B cell (primary cell): ENCODE results near the gene ATXN7L3. TPM values are rescaled to one million over a fixed set of nuclear protein-coding genes. Genes with fewer than 3 reads are reported as not detected.

ENCODE experiments used
- ATAC-seq: fragments of 200-7000 bp; cut with Tn5 transposase; one replicate; pipeline ENCODE4 v1.10.0; 2021; ENCODE audit warnings: low read depth, mild to moderate bottlenecking, moderate number of reproducible peaks, moderate library complexity
- CTCF ChIA-PET: fragments of 350-600 bp; sonication (Branson Sonifier 250); formaldehyde crosslinking; loops from one replicate; lab custom pipeline; 2021; ENCODE audit warnings: antibody characterized with exemption, inconsistent platforms; lab: Charles Lee
- POLR2A ChIA-PET: fragments of 350-600 bp; sonication (Branson Sonifier 250); formaldehyde crosslinking; loops from one replicate; lab custom pipeline; 2021; ENCODE audit warnings: antibody characterized with exemption; lab: Charles Lee
- DNase-seq: peaks from one replicate; pipeline ENCODE4 v3.0.0; 2013
- H2AFZ ChIP-seq: 2 replicates; pipeline ENCODE4 v1.6.1; 2012; ENCODE audit warnings: mild to moderate bottlenecking, low read depth, low read length; ENCODE audit not compliant: insufficient read depth, poor library complexity, severe bottlenecking
- H3K27ac ChIP-seq, 2 donors: 1 replicate in 1 of 2; 2 replicates in 1 of 2; pipeline ENCODE4 v1.5.1; 2012 to 2013; ENCODE audit warnings: low read length in 2 of 2, mild to moderate bottlenecking in 2 of 2, moderate library complexity in 1 of 2
- H3K27me3 ChIP-seq, 4 experiments: fragments of 200-600 bp in 1 of 4; sonication (generic) in 1 of 4; replicated peaks in 1 of 4; 1 replicate in 2 of 4; 2 replicates in 2 of 4; pipeline versions ENCODE4 v1.6.1 to v1.7.0; 2013 to 2016; ENCODE audit warnings: low read length in 3 of 4, mild to moderate bottlenecking in 2 of 4, mixed read lengths in 1 of 4, moderate library complexity in 1 of 4; ENCODE audit not compliant: insufficient read depth in 4 of 4, control insufficient read depth in 3 of 4; ENCODE audit errors: control extremely low read depth in 1 of 4
- H3K36me3 ChIP-seq, 2 experiments: replicated peaks in 1 of 2; 1 replicate in 1 of 2; 2 replicates in 1 of 2; pipeline versions ENCODE4 v1.6.1 to v1.7.1; 2013; ENCODE audit warnings: low read length in 1 of 2; ENCODE audit not compliant: insufficient read depth in 2 of 2, control insufficient read depth in 1 of 2; ENCODE audit errors: control extremely low read depth in 1 of 2, extremely low read depth in 1 of 2
- H3K4me1 ChIP-seq, 2 donors: fragments of 200-600 bp in 1 of 2; sonication (generic) in 1 of 2; 1 replicate in 1 of 2; 2 replicates in 1 of 2; pipeline versions ENCODE4 v1.5.1 to v1.6.1; 2013 to 2017; ENCODE audit warnings: low read length in 2 of 2; ENCODE audit not compliant: control insufficient read depth in 2 of 2, insufficient read depth in 2 of 2
- H3K4me2 ChIP-seq: replicated peaks from 2 replicates; pipeline ENCODE3; 2012; ENCODE audit warnings: mild to moderate bottlenecking, low read depth, low read length; ENCODE audit not compliant: poor library complexity, severe bottlenecking
- H3K4me3 ChIP-seq, 5 experiments: fragments of 200-600 bp in 1 of 5; sonication (generic) in 1 of 5; 1 replicate in 3 of 5; 2 replicates in 2 of 5; pipeline versions ENCODE4 v1.5.1 to v1.7.0; 2011 to 2016; ENCODE audit warnings: low read length in 4 of 5, mild to moderate bottlenecking in 4 of 5, low read depth in 2 of 5, control low read depth in 1 of 5, moderate library complexity in 1 of 5; ENCODE audit not compliant: insufficient read depth in 1 of 5; ENCODE audit errors: control extremely low read depth in 1 of 5, extremely low read depth in 1 of 5
- H3K79me2 ChIP-seq: fragments of 200-600 bp; sonication (generic); one replicate; pipeline ENCODE4 v1.6.0; 2016; ENCODE audit warnings: low read length; ENCODE audit not compliant: control insufficient read depth, insufficient read depth
- H3K9ac ChIP-seq: fragments of 200-600 bp; sonication (generic); 2 replicates; pipeline ENCODE4 v1.6.1; 2017; ENCODE audit warnings: mild to moderate bottlenecking, low read length, moderate library complexity
- H3K9me3 ChIP-seq, 3 donors: one replicate each; pipeline versions ENCODE4 v1.6.1 to v1.7.1; 2013; ENCODE audit warnings: low read length in 2 of 3; ENCODE audit not compliant: control insufficient read depth in 2 of 3, insufficient read depth in 1 of 3; ENCODE audit errors: control extremely low read depth in 1 of 3
- H4K20me1 ChIP-seq: 2 replicates; pipeline ENCODE4 v1.6.0; 2012; ENCODE audit warnings: mild to moderate bottlenecking, low read length; ENCODE audit not compliant: insufficient read depth, control insufficient read depth, poor library complexity, severe bottlenecking
- H3K27ac Mint-ChIP-seq: one replicate; pipeline ENCODE4 v1.8.0; 2021; ENCODE audit warnings: mixed read lengths
- H3K27me3 Mint-ChIP-seq: one replicate; pipeline ENCODE4 v1.8.0; 2021; ENCODE audit warnings: mixed read lengths
- H3K4me1 Mint-ChIP-seq: one replicate; pipeline ENCODE4 v1.8.0; 2021; ENCODE audit warnings: mixed read lengths
- H3K4me3 Mint-ChIP-seq: one replicate; pipeline ENCODE4 v1.8.0; 2021; ENCODE audit warnings: mixed read lengths
- H3K9me3 Mint-ChIP-seq: one replicate; pipeline ENCODE4 v1.8.0; 2022; ENCODE audit warnings: mixed read lengths; ENCODE audit not compliant: insufficient read depth
- EZH2 ChIP-seq: IDR thresholded peaks from 2 replicates; pipeline ENCODE4 v1.6.1; 2012; ENCODE audit warnings: borderline replicate concordance, low read depth, mild to moderate bottlenecking, moderate library complexity, low read length; ENCODE audit not compliant: insufficient read depth, poor library complexity, severe bottlenecking
- WGBS: methylation state at CpG from one replicate; pipeline ENCODE4 v1.1.5; 2013; ENCODE audit warnings: missing lambda C conversion rate; ENCODE audit not compliant: insufficient coverage; 5-methylcytosine and 5-hydroxymethylcytosine counted together
- intact Hi-C: fragments of 100-400 bp; cut with micrococcal nuclease; formaldehyde crosslinking; loops from one replicate; pipeline ENCODE4 v1.10.0; 2022
- polyA plus RNA-seq: library from polyadenylated mRNA; depleted of rRNA; stranded (reverse); fragments of >200 nt; gene quantifications from 2 replicates; pipeline ENCODE4 v1.2.3, GENCODE V29; 2012
- total RNA-seq, 2 donors: library from RNA; stranded (reverse); fragments of 120-200 nt in 1 of 2; gene quantifications; 1 replicate in 1 of 2; 2 replicates in 1 of 2; pipeline versions ENCODE4 v1.2.3 to v1.2.4, GENCODE V29; 2013 to 2022
- TF ChIP-seq, protein P1 (sequence below): fragments of 200-600 bp; IDR thresholded peaks from one replicate; pipeline ENCODE4 v1.8.0; 2022; ENCODE audit warnings: antibody characterized with exemption, mild to moderate bottlenecking

Gene ATXN7L3
- total and polyA plus RNA-seq, 2 donors (not counting 1 experiment from before 2014, with no cell fraction given) = 63.6 to 107 TPM

DNA sequence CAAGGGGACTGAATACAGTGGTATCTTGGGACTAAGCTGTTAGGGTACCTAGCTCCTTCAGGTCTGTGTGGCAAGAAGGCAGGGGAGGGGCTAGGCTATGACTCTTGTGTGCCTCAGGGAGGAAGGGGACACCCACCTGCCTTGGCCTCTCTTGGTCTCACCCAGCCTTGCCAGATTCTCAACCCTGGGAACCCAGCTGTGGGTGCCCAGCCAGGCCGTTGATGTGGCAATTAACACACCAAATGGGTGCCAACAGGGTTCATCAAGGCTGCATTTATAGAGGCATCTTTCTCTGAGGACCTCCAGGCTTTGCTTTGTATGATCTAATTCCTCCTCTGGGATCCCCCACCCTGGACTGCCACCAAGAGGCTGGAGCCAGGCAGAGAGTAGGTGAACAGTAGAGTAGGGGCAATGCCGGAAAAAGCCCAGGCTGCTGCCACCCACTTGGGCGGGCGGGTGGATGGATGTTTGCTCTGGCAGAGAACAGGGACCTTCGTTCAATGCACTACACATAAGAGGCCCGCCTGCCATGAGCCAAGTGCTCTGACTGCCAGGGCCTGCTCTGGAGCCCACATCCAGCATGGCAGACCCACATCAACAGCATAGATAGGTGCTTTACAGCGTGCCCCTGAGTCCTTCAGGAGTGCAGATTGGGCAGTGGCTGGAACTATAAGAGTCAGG, 32.4 kb downstream of the ATXN7L3 start:
- no peaks in the 10 kb centered on the region for H3K27me3 Mint-ChIP-seq
- H3K36me3 ChIP-seq = no peaks in the 10 kb centered on the region
- H3K9ac ChIP-seq = no peak overlapping the region
- no peaks in the 10 kb centered on the region for H3K9me3 ChIP-seq
- POLR2A ChIA-PET = interaction anchor here (0.6 kb wide), 1 partner anchor 25 kb away, joined by 3 read pairs; the partner anchor contains the start of gene HROB
- no peaks in the 10 kb centered on the region for H3K9me3 Mint-ChIP-seq
- H3K4me3 ChIP-seq = no peak overlapping the region
- H3K4me1 ChIP-seq = peaks cover 0 to 13% of the 10 kb centered on the region in 2 donors
- no peaks in the 10 kb centered on the region for H3K27me3 ChIP-seq
- DNase-seq = no peak
- no peaks in the 10 kb centered on the region for H3K79me2 ChIP-seq
- ATAC-seq = no peak
- H3K4me3 Mint-ChIP-seq = no peak overlapping the region
- no peak overlapping the region for H3K27ac Mint-ChIP-seq
- no peak overlapping the region for H3K4me2 ChIP-seq
- intact Hi-C loops = no loop called here
- WGBS = 92% methylated on average over 7 of the region's 7 CpGs
- H4K20me1 ChIP-seq = no peaks in the 10 kb centered on the region
- no peak overlapping the region for H2AFZ ChIP-seq
- H3K27ac ChIP-seq = no peak overlapping the region
- CTCF ChIA-PET = interaction anchor here (1.0 to 2.5 kb wide), 5 partner anchors 8 to 224 kb away, joined by 3 to 34 read pairs (median 4); partner anchors contain the start of gene LSM12
- TF ChIP-seq, protein P1, sequence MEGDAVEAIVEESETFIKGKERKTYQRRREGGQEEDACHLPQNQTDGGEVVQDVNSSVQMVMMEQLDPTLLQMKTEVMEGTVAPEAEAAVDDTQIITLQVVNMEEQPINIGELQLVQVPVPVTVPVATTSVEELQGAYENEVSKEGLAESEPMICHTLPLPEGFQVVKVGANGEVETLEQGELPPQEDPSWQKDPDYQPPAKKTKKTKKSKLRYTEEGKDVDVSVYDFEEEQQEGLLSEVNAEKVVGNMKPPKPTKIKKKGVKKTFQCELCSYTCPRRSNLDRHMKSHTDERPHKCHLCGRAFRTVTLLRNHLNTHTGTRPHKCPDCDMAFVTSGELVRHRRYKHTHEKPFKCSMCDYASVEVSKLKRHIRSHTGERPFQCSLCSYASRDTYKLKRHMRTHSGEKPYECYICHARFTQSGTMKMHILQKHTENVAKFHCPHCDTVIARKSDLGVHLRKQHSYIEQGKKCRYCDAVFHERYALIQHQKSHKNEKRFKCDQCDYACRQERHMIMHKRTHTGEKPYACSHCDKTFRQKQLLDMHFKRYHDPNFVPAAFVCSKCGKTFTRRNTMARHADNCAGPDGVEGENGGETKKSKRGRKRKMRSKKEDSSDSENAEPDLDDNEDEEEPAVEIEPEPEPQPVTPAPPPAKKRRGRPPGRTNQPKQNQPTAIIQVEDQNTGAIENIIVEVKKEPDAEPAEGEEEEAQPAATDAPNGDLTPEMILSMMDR = no peak
- TF ChIP-seq EZH2 = no peak
- peaks cover 9% of the 10 kb centered on the region for H3K4me1 Mint-ChIP-seq

DNA sequence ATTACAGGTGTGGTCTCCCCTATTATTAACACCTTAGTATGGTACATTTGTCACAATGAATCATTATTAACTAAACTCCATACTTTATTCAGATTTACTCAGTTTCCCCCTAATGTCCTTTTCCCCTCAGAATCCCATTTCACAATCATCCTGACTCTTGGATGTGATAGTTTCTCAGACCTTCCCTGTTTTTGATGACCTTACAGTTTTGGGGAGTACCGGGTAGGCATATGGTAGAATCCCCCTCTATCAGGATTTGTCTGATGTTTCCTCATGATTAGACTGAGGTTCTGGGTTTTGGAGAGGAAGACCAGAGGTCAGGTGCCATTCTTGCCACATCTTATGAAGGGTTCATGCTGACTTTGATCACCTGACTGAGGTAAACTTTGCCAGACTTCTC, 35.2 kb downstream of the ATXN7L3 start:
- intact Hi-C loops = no loop called here
- Histone ChIP-seq H3K9me3 (no peaks in the 10 kb centered on the region), H3K4me2 (no peak overlapping the region), H3K36me3 (no peaks in the 10 kb centered on the region), H3K4me1 (peaks cover 0 to 3% of the 10 kb centered on the region in 2 donors), H3K27me3 (no peaks in the 10 kb centered on the region), H3K4me3 (no peak overlapping the region), H2AFZ (no peak overlapping the region), H4K20me1 (no peaks in the 10 kb centered on the region), H3K9ac (no peak overlapping the region), H3K79me2 (no peaks in the 10 kb centered on the region), H3K27ac (no peak overlapping the region)
- TF ChIP-seq EZH2 = no peak
- TF ChIP-seq, protein P1 = no peak
- Mint-ChIP-seq H3K4me3 (no peak overlapping the region), H3K27ac (no peak overlapping the region), H3K9me3 (no peaks in the 10 kb centered on the region), H3K27me3 (no peaks in the 10 kb centered on the region), H3K4me1 (peaks cover 2% of the 10 kb centered on the region)
- ATAC-seq (no peak), DNase-seq (no peak)
- ChIA-PET POLR2A (no interaction called here), CTCF (no interaction called here)
- no CpG with 5 or more reads among the region's 1 CpG for WGBS
